Lung (tissue), 12 donors: Measurements from ENCODE around the gene NUDT16L1. TPM values are rescaled to one million over a fixed set of nuclear protein-coding genes. Genes with fewer than 3 reads are reported as not detected.

Source experiments
- ATAC-seq: fragments of 200-7000 bp; cut with Tn5 transposase; one replicate; pipeline ENCODE4 v1.9.1; 2020; ENCODE audit warnings: moderate number of reproducible peaks; ENCODE audit not compliant: insufficient read depth, low FRiP score
- DNase-seq, 3 donors: peaks; one replicate each; pipeline ENCODE4 v3.0.0-alpha.2; 2013 to 2017
- H3K27ac ChIP-seq, 2 donors: one replicate each; pipeline ENCODE4 v1.5.1; 2013; ENCODE audit warnings: mild to moderate bottlenecking in 2 of 2, moderate library complexity in 2 of 2, control low read depth in 1 of 2, inconsistent platforms in 1 of 2, low read depth in 1 of 2, low read length in 1 of 2
- H3K27me3 ChIP-seq, 3 donors: one replicate each; pipeline ENCODE4 v1.5.1; 2013; ENCODE audit warnings: low read length in 2 of 3; ENCODE audit not compliant: control insufficient read depth in 3 of 3, insufficient read depth in 3 of 3
- H3K36me3 ChIP-seq, 4 donors: one replicate each; pipeline ENCODE4 v1.5.1; 2013; ENCODE audit warnings: low read length in 4 of 4, mild to moderate bottlenecking in 1 of 4, moderate library complexity in 1 of 4; ENCODE audit not compliant: control insufficient read depth in 4 of 4, insufficient read depth in 4 of 4
- H3K4me1 ChIP-seq, 5 donors: one replicate each; pipeline ENCODE4 v1.5.1; 2013; ENCODE audit warnings: low read length in 5 of 5, mild to moderate bottlenecking in 2 of 5, moderate library complexity in 1 of 5; ENCODE audit not compliant: control insufficient read depth in 5 of 5, insufficient read depth in 5 of 5
- H3K4me3 ChIP-seq: one replicate; pipeline ENCODE4 v1.5.1; 2013; ENCODE audit warnings: mild to moderate bottlenecking, control low read depth, moderate library complexity
- H3K9ac ChIP-seq, 2 donors: one replicate each; pipeline ENCODE4 v1.5.1; 2013; ENCODE audit warnings: low read length in 2 of 2, control low read depth in 1 of 2; ENCODE audit not compliant: insufficient read depth in 1 of 2
- H3K9me3 ChIP-seq, 4 donors: one replicate each; pipeline ENCODE4 v1.5.1; 2013; ENCODE audit warnings: low read length in 3 of 4, mild to moderate bottlenecking in 1 of 4, moderate library complexity in 1 of 4; ENCODE audit not compliant: control insufficient read depth in 4 of 4, insufficient read depth in 3 of 4
- WGBS, 2 donors: extraction: QIAGEN DNeasy Blood & Tissue Kit; methylation state at CpG; one replicate each; pipeline ENCODE4 v1.1.7; 2013; 5-methylcytosine and 5-hydroxymethylcytosine counted together
- polyA plus RNA-seq, 2 donors: library from polyadenylated mRNA; stranded (reverse); fragments of 200-250 nt; gene quantifications; one replicate each; pipeline ENCODE4 v1.2.1, GENCODE V29; 2013
- total RNA-seq, 2 donors: library from RNA; depleted of rRNA in 1 of 2; stranded (reverse); fragments of >200 nt in 1 of 2; gene quantifications; one replicate each; pipeline ENCODE4 v1.2.1, GENCODE V29; 2014 to 2021
- TF ChIP-seq, protein P1 (sequence below): IDR thresholded peaks from 2 replicates; pipeline ENCODE4 v1.5.1; 2012; ENCODE audit warnings: mild to moderate bottlenecking; ENCODE audit errors: control extremely low read depth, extremely low read depth
- donor health status: control.
- donor health status: control.
- donor health status: Bipolar disorder and iron deficiency.
- donor health status: healthy.
- donor health status: DM: yes; HTN: yes; CAD: no.

Gene NUDT16L1
- total and polyA plus RNA-seq, 4 donors: 27.8 to 41.3 (median 32.3) TPM

GRCh38 chr16:4714996-4715395 lies 21.6 kb downstream of the NUDT16L1 start:
- no peak overlapping the region for H3K9ac ChIP-seq
- TF ChIP-seq, protein P1, sequence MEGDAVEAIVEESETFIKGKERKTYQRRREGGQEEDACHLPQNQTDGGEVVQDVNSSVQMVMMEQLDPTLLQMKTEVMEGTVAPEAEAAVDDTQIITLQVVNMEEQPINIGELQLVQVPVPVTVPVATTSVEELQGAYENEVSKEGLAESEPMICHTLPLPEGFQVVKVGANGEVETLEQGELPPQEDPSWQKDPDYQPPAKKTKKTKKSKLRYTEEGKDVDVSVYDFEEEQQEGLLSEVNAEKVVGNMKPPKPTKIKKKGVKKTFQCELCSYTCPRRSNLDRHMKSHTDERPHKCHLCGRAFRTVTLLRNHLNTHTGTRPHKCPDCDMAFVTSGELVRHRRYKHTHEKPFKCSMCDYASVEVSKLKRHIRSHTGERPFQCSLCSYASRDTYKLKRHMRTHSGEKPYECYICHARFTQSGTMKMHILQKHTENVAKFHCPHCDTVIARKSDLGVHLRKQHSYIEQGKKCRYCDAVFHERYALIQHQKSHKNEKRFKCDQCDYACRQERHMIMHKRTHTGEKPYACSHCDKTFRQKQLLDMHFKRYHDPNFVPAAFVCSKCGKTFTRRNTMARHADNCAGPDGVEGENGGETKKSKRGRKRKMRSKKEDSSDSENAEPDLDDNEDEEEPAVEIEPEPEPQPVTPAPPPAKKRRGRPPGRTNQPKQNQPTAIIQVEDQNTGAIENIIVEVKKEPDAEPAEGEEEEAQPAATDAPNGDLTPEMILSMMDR: no peak
- DNase-seq (no peak), ATAC-seq (no peak)
- H3K4me3 ChIP-seq: no peak overlapping the region
- H3K4me1 ChIP-seq: no peaks in the 10 kb centered on the region
- peaks cover 0 to 17% (median 9%) of the 10 kb centered on the region in 4 donors for H3K36me3 ChIP-seq
- no peaks in the 10 kb centered on the region for H3K27me3 ChIP-seq
- 90 to 95% methylated on average over 2 of the region's 2 CpGs for WGBS, 2 donors
- H3K27ac ChIP-seq: no peak overlapping the region
- no peaks in the 10 kb centered on the region for H3K9me3 ChIP-seq

GRCh38 chr16:4718466-4718865 lies 25.1 kb downstream of the NUDT16L1 start:
- TF ChIP-seq, protein P1: no peak
- ATAC-seq (no peak), DNase-seq (no peak)
- Histone ChIP-seq H3K9ac (no peak overlapping the region), H3K27me3 (no peaks in the 10 kb centered on the region), H3K27ac (no peak overlapping the region), H3K9me3 (no peaks in the 10 kb centered on the region), H3K4me3 (no peak overlapping the region), H3K36me3 (peaks cover 2 to 21% (median 6%) of the 10 kb centered on the region in 4 donors), H3K4me1 (no peaks in the 10 kb centered on the region)
- WGBS, 2 donors: 66 to 83% methylated on average over 5 of the region's 5 CpGs

GRCh38 chr16:4723071-4723767 lies 29.9 kb downstream of the NUDT16L1 start:
- Histone ChIP-seq H3K4me3 (no peak overlapping the region), H3K4me1 (no peaks in the 10 kb centered on the region), H3K36me3 (peaks cover 0 to 30% (median 8%) of the 10 kb centered on the region in 4 donors), H3K9ac (no peak overlapping the region), H3K27me3 (no peaks in the 10 kb centered on the region), H3K27ac (no peak overlapping the region), H3K9me3 (no peaks in the 10 kb centered on the region)
- TF ChIP-seq, protein P1: no peak
- ATAC-seq (no peak), DNase-seq (no peak)
- WGBS, 2 donors: 96 to 98% methylated on average over 14 of the region's 14 CpGs
